ENCODE data around the gene PIGT.

DNA sequence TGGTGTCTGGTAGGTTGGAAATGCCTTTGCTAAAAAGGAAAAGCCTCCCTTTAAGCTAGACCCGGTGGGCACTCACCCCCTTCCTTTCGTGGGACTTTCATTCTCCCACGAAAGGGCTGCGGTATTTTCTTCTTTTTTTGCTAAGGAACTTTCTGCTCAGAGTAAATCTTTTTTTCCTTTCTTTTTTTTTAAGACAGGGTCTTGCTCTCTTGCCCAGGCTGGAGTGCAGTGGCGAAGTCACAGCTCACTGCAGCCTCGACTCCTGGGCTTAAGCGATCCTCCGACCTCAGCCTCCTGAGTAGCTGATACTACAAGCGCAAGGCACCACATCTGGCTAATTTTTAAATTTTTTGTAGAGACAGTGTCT is 41.9 kb upstream of the PIGT start:
- TF ChIP-seq EZH2 (IDR thresholded peaks at IDR 0.05; ENCODE audit: borderline replicate concordance, low read depth, low read length, severe bottlenecking): no peak
- TF ChIP-seq, protein P1, sequence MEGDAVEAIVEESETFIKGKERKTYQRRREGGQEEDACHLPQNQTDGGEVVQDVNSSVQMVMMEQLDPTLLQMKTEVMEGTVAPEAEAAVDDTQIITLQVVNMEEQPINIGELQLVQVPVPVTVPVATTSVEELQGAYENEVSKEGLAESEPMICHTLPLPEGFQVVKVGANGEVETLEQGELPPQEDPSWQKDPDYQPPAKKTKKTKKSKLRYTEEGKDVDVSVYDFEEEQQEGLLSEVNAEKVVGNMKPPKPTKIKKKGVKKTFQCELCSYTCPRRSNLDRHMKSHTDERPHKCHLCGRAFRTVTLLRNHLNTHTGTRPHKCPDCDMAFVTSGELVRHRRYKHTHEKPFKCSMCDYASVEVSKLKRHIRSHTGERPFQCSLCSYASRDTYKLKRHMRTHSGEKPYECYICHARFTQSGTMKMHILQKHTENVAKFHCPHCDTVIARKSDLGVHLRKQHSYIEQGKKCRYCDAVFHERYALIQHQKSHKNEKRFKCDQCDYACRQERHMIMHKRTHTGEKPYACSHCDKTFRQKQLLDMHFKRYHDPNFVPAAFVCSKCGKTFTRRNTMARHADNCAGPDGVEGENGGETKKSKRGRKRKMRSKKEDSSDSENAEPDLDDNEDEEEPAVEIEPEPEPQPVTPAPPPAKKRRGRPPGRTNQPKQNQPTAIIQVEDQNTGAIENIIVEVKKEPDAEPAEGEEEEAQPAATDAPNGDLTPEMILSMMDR (IDR thresholded peaks at IDR 0.05; ENCODE audit: borderline replicate concordance, extremely low read depth, low read length, poor library complexity, severe bottlenecking): no peak

All from DND-41 (cell line).